ENCODE measurements around the gene PLA2G15. TPM values are rescaled to one million over a fixed set of nuclear protein-coding genes. Genes with fewer than 3 reads are reported as not detected.

PLA2G15 gene
- total and polyA plus RNA-seq, 2 of the 13 experiments (the other 11 are each of a cell fraction or from before 2014, with no cell fraction given) = 14.4 to 23.7 TPM

DNA sequence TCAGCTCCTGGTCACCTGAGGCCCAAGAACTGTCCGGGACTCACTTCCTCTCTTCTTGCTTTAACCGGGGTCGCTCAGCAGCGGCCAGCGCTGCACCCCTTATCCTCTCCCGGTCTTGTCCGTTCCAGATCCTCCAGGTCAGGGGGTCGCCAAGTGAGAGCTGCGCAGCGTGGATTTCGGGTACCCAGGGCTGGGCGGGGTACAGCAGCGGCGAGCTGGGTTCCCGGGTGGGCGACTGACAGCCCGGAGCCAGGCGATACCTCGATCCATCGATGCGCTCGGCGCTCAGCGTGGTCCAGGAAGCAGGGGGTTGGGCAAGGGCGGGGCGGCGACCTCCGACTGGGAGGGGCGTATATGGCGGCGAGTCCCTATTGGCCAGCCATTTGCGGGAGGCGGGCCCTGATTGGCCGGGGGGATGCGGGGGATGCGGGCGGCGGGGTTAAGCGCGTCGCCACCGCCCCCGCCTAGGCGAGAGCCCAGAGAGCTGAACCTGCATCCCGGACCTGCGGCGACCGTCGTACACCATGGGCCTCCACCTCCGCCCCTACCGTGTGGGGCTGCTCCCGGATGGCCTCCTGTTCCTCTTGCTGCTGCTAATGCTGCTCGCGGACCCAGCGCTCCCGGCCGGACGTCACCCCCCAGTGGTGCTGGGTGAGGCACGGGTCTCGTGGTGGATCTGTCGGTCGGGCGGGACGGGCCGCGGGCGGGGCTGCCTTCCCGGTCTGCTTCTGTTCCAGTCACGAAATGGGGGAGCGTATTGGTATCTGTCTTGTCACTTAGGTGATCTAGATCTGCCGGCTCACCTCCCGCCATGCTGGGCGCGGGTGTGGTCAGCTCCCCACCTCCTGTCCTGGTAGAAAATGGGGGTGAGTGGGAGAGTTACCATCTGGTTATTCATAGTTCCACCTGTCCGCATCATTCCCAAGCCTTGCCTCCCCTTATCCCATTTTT is at the start of gene PLA2G15 (continued):
- TF ChIP-seq, protein P1, sequence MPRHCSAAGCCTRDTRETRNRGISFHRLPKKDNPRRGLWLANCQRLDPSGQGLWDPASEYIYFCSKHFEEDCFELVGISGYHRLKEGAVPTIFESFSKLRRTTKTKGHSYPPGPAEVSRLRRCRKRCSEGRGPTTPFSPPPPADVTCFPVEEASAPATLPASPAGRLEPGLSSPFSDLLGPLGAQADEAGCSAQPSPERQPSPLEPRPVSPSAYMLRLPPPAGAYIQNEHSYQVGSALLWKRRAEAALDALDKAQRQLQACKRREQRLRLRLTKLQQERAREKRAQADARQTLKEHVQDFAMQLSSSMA (CRISPR knock-in tag; IDR thresholded peaks at IDR 0.05) = 0 out of 2 replicates have a peak, but pooled peaks have one; percentile 49
- TF ChIP-seq NFE2L1 (CRISPR knock-in tag; IDR thresholded peaks at IDR 0.05; ENCODE audit: borderline replicate concordance) = peak; percentile 61; the same call in 1 of the 2 replicates
- TF ChIP-seq, protein P2, sequence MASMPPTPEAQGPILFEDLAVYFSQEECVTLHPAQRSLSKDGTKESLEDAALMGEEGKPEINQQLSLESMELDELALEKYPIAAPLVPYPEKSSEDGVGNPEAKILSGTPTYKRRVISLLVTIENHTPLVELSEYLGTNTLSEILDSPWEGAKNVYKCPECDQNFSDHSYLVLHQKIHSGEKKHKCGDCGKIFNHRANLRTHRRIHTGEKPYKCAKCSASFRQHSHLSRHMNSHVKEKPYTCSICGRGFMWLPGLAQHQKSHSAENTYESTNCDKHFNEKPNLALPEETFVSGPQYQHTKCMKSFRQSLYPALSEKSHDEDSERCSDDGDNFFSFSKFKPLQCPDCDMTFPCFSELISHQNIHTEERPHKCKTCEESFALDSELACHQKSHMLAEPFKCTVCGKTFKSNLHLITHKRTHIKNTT (CRISPR knock-in tag; IDR thresholded peaks at IDR 0.05) = no peak

DNA sequence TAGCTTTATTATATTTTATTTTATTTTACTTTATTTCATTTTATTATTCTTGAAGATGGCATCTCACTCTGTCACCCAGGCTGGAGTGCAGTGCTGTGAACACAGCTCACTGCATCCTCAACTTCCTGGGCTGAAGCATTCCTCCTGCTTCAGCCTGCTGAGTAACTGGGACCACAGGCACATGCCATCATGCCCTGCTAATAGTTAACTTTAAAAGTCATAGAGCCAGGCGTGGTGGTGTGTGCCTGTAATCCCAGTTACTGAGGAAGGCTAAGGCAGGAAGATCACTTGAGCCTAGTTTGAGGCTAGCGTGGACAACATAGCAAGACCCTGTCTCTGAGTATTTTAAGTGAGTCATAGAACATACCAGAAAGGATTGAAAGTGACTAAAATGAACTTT is 47.9 kb upstream of the PLA2G15 start:
- DNase-seq (ENCODE audit: low spot score) = no peak
- Histone ChIP-seq H3K79me2 (ENCODE audit: insufficient read depth, low read length) (peaks cover 3% of the 10 kb centered on the region), H4K20me1 (ENCODE audit: insufficient read depth, low read length) (no peaks in the 10 kb centered on the region), H3K27ac (ENCODE audit: extremely low read length, insufficient read depth, low read length) (peak overlapping the region; percentile 16), H2AFZ (ENCODE audit: low read length) (no peak overlapping the region), H3K9me3 (ENCODE audit: low read length) (no peaks in the 10 kb centered on the region), H3K36me3 (replicated peaks in 1 of 2; ENCODE audit: control insufficient read depth in 1 of 2, insufficient read depth in 2 of 2, low read length in 2 of 2) (peaks cover 12 to 42% of the 10 kb centered on the region in 2 experiments; a peak in 4 of 5 replicates), H3K4me2 (ENCODE audit: low read depth, low read length) (no peak overlapping the region), H3K4me3 (replicated peaks in 1 of 3; ENCODE audit: insufficient read depth in 1 of 3, low read depth in 2 of 3, low read length in 3 of 3) (no peak overlapping the region), H3K4me1 (ENCODE audit: insufficient read depth, low read length) (0 out of 2 replicates have a peak, but pooled peaks cover 7% of the 10 kb centered on the region), H3K27me3 (ENCODE audit: control insufficient read depth in 1 of 2, insufficient read depth in 2 of 2, low read length in 2 of 2) (no peaks in the 10 kb centered on the region), H3K9ac (ENCODE audit: insufficient read depth, low read depth, low read length) (no peak overlapping the region)
- ATAC-seq = peak; percentile 37; the same call in 2 of the 3 replicates
- ChIA-PET POLR2A (no interaction called here), CTCF (ENCODE audit: low intra/inter-chr PET ratio, low total read pairs) (no interaction called here)
- 100% methylated on average over 2 of the region's 2 CpGs for WGBS (ENCODE audit: low lambda C conversion rate)
- in situ Hi-C loops (cut with HindIII; ENCODE audit: extremely low pct_ligation_motif_present, low pct_unique_long_range_greater_than_20kb) (no loop called here), intact Hi-C loops (cut with micrococcal nuclease; ENCODE audit: unreplicated experiment) (no loop called here)
- no peak for FAIRE-seq
- TF ChIP-seq ZNF121 (CRISPR knock-in tag; IDR thresholded peaks at IDR 0.05) = peak; percentile 59
- no peak for TF ChIP-seq RORA (CRISPR knock-in tag; IDR thresholded peaks at IDR 0.05)
- BruUV-seq (replicated peaks) = no TSS peak

All from HepG2 (cell line).